ENCODE measurements around the gene FCN1.

FCN1 gene

DNA sequence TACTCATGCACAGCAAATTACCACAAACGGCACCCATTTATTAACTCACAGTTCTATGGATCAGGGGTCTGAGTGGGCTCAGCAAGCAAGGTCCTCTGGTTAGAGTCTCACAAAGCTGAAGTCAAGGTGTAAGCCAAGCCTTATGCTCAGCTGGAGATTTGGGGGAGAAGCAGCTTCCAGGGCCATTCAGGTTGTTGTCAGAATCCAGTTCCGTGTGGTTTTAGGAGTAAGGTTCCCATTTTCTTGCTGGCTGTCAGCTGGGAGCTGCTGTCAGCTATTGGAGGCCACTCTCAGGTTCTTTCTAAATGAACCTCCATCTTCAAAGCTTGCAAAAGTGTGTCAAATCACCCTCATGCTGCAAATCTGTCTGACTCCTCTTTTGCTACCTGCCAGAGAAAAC, 19.4 kb downstream of the FCN1 start:
- Histone ChIP-seq H3K4me1 (ENCODE audit: insufficient read depth, low read length, poor library complexity, severe bottlenecking) (no peaks in the 10 kb centered on the region), H3K9me2 (replicated peaks; ENCODE audit: low read depth, low read length) (no peaks in the 10 kb centered on the region), H4K20me1 (ENCODE audit: insufficient read depth, low read length, poor library complexity, severe bottlenecking) (no peaks in the 10 kb centered on the region), H3K4me3 (ENCODE audit: low read length, poor library complexity, severe bottlenecking) (no peak overlapping the region), H3K27me3 (ENCODE audit: insufficient read depth, low read length, poor library complexity, severe bottlenecking) (no peaks in the 10 kb centered on the region), H3K36me3 (ENCODE audit: insufficient read depth, low read length) (no peaks in the 10 kb centered on the region), H3K4me2 (ENCODE audit: low read depth, low read length, poor library complexity, severe bottlenecking) (no peak overlapping the region), H3K9ac (ENCODE audit: low read depth, low read length, poor library complexity, severe bottlenecking) (no peak overlapping the region), H2AFZ (ENCODE audit: low read length) (no peak overlapping the region), H3K9me3 (ENCODE audit: insufficient read depth, low read depth, low read length) (peaks cover 22% of the 10 kb centered on the region; the same call in 1 of the 2 replicates), H3K79me2 (ENCODE audit: insufficient read depth, low read length) (no peaks in the 10 kb centered on the region), H3F3A (ENCODE audit: low read depth) (no peaks in the 10 kb centered on the region)
- TF ChIP-seq, protein P1, sequence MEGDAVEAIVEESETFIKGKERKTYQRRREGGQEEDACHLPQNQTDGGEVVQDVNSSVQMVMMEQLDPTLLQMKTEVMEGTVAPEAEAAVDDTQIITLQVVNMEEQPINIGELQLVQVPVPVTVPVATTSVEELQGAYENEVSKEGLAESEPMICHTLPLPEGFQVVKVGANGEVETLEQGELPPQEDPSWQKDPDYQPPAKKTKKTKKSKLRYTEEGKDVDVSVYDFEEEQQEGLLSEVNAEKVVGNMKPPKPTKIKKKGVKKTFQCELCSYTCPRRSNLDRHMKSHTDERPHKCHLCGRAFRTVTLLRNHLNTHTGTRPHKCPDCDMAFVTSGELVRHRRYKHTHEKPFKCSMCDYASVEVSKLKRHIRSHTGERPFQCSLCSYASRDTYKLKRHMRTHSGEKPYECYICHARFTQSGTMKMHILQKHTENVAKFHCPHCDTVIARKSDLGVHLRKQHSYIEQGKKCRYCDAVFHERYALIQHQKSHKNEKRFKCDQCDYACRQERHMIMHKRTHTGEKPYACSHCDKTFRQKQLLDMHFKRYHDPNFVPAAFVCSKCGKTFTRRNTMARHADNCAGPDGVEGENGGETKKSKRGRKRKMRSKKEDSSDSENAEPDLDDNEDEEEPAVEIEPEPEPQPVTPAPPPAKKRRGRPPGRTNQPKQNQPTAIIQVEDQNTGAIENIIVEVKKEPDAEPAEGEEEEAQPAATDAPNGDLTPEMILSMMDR (conservative IDR thresholded peaks at IDR 0.05; ENCODE audit: low read length), result no peak
- TF ChIP-seq EZH2phosphoT487 (IDR thresholded peaks at IDR 0.05; ENCODE audit: borderline replicate concordance), result no peak

DNA sequence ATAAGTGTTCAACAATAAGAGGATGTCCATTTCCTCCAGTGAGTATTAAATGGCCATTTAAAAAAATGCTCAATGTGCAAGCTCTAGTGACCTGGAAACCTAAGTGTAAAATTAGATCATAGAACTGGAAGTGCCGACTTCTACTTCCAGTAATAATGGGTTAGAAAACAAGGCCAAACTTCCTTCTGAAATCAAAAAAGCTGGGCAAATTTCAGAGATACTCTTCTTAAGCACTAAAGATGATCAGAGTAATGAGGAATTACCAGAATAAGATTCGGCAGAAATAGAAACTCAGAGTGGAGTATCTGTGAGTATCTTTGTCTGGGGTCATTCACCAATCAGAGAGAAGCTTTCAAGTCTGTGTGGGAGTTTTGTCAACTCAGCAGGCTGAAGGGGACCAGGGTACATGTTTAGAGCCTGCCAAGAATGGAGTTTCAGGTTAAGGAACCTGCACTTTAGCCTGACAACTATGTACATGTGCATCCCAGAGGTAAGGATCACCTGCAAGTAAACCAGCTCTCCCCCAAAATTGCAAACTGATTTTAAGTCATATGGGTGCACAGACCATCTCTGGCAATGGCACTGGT, 20.0 kb downstream of the FCN1 start:
- Histone ChIP-seq H3K36me3 (ENCODE audit: insufficient read depth, low read length) (no peaks in the 10 kb centered on the region), H3F3A (ENCODE audit: low read depth) (no peaks in the 10 kb centered on the region), H2AFZ (ENCODE audit: low read length) (no peak overlapping the region), H3K4me2 (ENCODE audit: low read depth, low read length, poor library complexity, severe bottlenecking) (no peak overlapping the region), H3K9ac (ENCODE audit: low read depth, low read length, poor library complexity, severe bottlenecking) (no peak overlapping the region), H3K4me1 (ENCODE audit: insufficient read depth, low read length, poor library complexity, severe bottlenecking) (no peaks in the 10 kb centered on the region), H3K79me2 (ENCODE audit: insufficient read depth, low read length) (no peaks in the 10 kb centered on the region), H4K20me1 (ENCODE audit: insufficient read depth, low read length, poor library complexity, severe bottlenecking) (no peaks in the 10 kb centered on the region), H3K9me2 (replicated peaks; ENCODE audit: low read depth, low read length) (no peaks in the 10 kb centered on the region), H3K9me3 (ENCODE audit: insufficient read depth, low read depth, low read length) (peaks cover 22% of the 10 kb centered on the region; the same call in 1 of the 2 replicates), H3K27me3 (ENCODE audit: insufficient read depth, low read length, poor library complexity, severe bottlenecking) (no peaks in the 10 kb centered on the region), H3K4me3 (ENCODE audit: low read length, poor library complexity, severe bottlenecking) (no peak overlapping the region)
- no peak for TF ChIP-seq EZH2phosphoT487 (IDR thresholded peaks at IDR 0.05; ENCODE audit: borderline replicate concordance)
- TF ChIP-seq, protein P1 (conservative IDR thresholded peaks at IDR 0.05; ENCODE audit: low read length), result no peak

DNA sequence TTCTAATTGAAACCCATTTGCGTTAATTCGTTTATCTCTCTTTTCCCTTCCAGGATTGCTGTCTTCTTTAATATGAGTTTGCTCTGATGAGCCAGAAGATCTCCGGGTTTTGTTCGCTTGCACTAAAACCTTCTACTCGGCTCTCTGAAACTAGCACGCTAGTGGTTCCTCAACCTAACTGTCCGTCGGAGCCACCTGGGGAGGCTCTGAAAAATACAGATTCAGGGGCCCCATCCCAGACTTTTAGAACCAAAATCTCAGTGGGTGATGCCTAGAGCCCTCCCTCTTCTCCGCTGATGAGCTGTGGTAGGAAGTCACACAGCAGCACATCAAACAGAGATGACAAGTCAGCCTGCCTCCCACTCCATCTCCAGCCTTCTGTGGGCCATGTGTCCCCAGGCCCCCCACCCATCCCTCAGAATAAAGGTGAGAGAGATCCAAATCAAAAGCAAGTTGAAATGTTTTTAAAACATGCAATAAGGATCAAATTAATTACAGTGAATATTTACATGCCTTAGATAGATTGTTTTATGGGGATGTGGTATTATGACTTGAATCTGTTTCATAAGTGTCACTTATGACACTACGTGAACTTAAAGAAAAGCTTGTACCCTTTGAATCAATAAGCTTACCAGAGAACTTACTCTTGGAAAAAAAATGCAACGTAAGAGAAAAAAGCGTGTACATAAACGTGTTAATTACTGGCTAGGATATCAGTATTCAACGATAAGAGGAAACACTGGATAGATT, 20.7 kb downstream of the FCN1 start:
- H3K9ac ChIP-seq (ENCODE audit: low read depth, low read length, poor library complexity, severe bottlenecking), result no peak overlapping the region
- no peaks in the 10 kb centered on the region for H3K79me2 ChIP-seq (ENCODE audit: insufficient read depth, low read length)
- H3K9me3 ChIP-seq (ENCODE audit: insufficient read depth, low read depth, low read length), result peaks cover 22% of the 10 kb centered on the region; the same call in 1 of the 2 replicates
- no peaks in the 10 kb centered on the region for H4K20me1 ChIP-seq (ENCODE audit: insufficient read depth, low read length, poor library complexity, severe bottlenecking)
- no peaks in the 10 kb centered on the region for H3F3A ChIP-seq (ENCODE audit: low read depth)
- H3K4me3 ChIP-seq (ENCODE audit: low read length, poor library complexity, severe bottlenecking), result no peak overlapping the region
- no peak overlapping the region for H3K4me2 ChIP-seq (ENCODE audit: low read depth, low read length, poor library complexity, severe bottlenecking)
- no peaks in the 10 kb centered on the region for H3K27me3 ChIP-seq (ENCODE audit: insufficient read depth, low read length, poor library complexity, severe bottlenecking)
- no peaks in the 10 kb centered on the region for H3K36me3 ChIP-seq (ENCODE audit: insufficient read depth, low read length)
- no peak overlapping the region for H2AFZ ChIP-seq (ENCODE audit: low read length)
- no peaks in the 10 kb centered on the region for H3K4me1 ChIP-seq (ENCODE audit: insufficient read depth, low read length, poor library complexity, severe bottlenecking)
- no peak for TF ChIP-seq EZH2phosphoT487 (IDR thresholded peaks at IDR 0.05; ENCODE audit: borderline replicate concordance)
- TF ChIP-seq, protein P1 (conservative IDR thresholded peaks at IDR 0.05; ENCODE audit: low read length), result no peak
- H3K9me2 ChIP-seq (replicated peaks; ENCODE audit: low read depth, low read length), result no peaks in the 10 kb centered on the region

Data from Loucy (cell line).